PC-3 (cell line): Measurements from ENCODE around the gene ACBD6.

ENCODE experiments used
- EZH2 ChIP-seq: fragments of 300-600 bp; sonication (generic); IDR thresholded peaks from one replicate; pipeline ENCODE4 v1.6.1; 2017; ENCODE audit warnings: antibody characterized with exemption, mild to moderate bottlenecking, low read length; ENCODE audit not compliant: unreplicated experiment
- EZH2phosphoT487 ChIP-seq: fragments of 300-600 bp; sonication (generic); IDR thresholded peaks from 2 replicates; pipeline ENCODE4 v1.6.1; 2018; ENCODE audit warnings: mild to moderate bottlenecking, antibody characterized with exemption, low read length, borderline replicate concordance
- TF ChIP-seq, protein P1 (sequence below): fragments of 300-600 bp; sonication (generic); conservative IDR thresholded peaks from 2 replicates; pipeline ENCODE4 v1.5.1; 2017; ENCODE audit warnings: antibody characterized with exemption, low read depth, mild to moderate bottlenecking, low read length

DNA sequence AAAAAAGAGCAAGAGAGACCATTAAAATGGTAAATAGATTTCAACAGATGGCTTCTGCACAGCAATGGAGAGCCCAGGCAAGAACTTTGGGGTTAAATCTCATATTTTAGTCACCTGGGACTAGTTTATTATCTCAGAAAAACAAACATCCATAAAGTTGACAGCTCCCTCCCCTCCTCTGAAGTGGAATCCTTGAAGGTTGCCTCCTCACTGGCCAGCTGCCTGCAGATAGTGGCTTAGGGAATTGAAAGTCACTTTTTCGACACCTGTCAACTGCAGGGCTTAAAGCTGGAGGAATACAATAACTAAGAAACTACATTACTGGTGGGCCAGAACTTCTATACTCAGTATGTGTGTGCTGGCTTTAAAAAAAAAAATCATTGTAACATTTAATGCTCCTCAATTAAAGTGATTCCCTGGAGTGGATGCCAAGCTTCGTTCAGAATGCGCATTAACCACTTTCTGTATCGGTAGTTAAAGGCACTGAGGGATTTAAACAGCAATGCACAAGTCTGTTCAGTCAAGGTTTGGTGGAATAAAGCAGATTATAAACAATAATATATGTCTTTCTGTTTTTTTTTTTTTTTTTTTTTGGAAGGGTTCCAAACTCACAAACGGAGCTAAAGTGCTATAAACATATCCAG lies 219.9 kb downstream of the ACBD6 start:
- TF ChIP-seq EZH2 (no peak), EZH2phosphoT487 (no peak)
- TF ChIP-seq, protein P1, sequence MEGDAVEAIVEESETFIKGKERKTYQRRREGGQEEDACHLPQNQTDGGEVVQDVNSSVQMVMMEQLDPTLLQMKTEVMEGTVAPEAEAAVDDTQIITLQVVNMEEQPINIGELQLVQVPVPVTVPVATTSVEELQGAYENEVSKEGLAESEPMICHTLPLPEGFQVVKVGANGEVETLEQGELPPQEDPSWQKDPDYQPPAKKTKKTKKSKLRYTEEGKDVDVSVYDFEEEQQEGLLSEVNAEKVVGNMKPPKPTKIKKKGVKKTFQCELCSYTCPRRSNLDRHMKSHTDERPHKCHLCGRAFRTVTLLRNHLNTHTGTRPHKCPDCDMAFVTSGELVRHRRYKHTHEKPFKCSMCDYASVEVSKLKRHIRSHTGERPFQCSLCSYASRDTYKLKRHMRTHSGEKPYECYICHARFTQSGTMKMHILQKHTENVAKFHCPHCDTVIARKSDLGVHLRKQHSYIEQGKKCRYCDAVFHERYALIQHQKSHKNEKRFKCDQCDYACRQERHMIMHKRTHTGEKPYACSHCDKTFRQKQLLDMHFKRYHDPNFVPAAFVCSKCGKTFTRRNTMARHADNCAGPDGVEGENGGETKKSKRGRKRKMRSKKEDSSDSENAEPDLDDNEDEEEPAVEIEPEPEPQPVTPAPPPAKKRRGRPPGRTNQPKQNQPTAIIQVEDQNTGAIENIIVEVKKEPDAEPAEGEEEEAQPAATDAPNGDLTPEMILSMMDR, result no peak
